GM12872 (cell line): ENCODE data around the gene APEX1.

Experiments
- TF ChIP-seq, protein P1 (sequence below): IDR thresholded peaks from 3 replicates; pipeline ENCODE4 v1.5.1; 2011; ENCODE audit warnings: low read depth, mild to moderate bottlenecking, low read length, moderate library complexity; ENCODE audit not compliant: insufficient read depth

Gene APEX1

DNA sequence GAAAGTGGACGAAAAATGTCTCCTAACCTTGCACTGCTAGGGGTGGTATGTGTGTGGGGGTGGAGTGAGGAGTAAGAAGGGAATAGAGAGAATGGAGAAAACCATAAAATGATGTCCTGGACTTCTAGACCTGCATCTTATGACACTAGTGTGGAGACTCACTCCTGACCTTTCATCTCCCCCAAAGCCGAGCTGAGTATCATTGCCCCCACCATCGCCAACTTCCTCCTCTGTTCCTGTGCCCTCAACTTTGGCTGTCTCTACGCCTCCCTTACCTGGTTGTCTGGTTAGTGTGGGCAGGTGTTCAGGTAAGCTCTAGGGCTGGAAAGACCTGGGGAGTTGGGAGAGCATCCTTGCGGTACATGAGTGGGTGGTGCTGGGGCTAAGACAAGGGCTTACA, 14.6 kb upstream of the APEX1 start:
- TF ChIP-seq, protein P1, sequence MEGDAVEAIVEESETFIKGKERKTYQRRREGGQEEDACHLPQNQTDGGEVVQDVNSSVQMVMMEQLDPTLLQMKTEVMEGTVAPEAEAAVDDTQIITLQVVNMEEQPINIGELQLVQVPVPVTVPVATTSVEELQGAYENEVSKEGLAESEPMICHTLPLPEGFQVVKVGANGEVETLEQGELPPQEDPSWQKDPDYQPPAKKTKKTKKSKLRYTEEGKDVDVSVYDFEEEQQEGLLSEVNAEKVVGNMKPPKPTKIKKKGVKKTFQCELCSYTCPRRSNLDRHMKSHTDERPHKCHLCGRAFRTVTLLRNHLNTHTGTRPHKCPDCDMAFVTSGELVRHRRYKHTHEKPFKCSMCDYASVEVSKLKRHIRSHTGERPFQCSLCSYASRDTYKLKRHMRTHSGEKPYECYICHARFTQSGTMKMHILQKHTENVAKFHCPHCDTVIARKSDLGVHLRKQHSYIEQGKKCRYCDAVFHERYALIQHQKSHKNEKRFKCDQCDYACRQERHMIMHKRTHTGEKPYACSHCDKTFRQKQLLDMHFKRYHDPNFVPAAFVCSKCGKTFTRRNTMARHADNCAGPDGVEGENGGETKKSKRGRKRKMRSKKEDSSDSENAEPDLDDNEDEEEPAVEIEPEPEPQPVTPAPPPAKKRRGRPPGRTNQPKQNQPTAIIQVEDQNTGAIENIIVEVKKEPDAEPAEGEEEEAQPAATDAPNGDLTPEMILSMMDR = no peak

DNA sequence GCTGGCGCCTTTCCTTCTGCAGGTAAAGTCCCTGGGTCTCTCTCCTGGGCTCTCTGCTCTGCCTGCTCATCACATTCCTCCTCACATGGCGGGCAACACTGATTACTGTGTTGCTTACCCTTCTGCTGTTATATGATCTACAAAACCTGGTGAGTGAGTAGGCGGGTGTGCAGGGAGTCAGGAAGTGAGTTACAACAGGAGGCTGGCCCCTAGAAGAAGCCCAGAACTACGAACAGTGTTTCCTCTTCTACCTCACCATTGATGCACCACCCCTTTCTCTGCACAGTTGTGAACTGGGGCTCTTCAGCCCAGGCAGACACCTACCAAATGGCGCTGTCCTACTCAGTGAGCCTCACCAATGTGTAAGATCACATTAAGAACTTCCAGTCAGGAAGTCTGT, 14.1 kb upstream of the APEX1 start:
- TF ChIP-seq, protein P1 = no peak

DNA sequence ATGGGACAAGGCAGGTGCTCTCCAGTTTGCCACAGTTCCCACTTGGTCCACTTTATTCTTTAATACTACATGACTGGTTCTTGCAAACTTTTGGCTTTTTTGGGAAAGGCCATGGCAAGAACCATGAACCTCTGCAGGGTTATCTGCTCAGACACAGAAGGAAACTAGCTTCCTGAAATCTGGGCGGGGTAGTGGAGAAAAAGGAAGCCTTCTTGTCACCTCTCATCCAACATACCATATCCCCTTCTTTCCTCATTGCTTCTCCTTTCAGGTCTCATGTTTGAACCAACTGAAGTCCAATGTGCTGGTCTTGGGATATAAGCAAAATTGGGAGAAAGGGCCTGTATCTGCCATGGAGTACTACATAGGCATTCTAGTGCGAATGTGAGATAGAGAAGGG, 13.6 kb upstream of the APEX1 start:
- TF ChIP-seq, protein P1 = no peak

DNA sequence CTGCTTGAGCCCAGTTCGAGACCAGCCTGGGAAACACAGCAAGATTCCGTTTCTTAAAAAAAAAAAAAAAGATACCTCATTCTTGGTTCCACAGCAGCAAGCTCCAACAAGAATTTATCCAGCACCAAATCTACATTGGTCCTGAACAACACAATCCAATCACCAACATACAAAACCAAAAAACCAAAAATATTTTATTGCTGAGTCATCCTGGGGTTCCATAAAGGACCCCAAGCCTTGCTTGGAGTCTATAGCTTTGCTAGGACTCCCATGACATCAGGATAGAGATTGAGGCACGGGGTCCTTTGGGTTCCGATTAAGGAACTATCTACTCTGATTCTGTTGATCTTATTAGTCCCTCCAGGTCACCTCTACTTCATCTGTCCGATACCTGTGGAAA, 8.1 kb upstream of the APEX1 start:
- TF ChIP-seq, protein P1 = no peak

DNA sequence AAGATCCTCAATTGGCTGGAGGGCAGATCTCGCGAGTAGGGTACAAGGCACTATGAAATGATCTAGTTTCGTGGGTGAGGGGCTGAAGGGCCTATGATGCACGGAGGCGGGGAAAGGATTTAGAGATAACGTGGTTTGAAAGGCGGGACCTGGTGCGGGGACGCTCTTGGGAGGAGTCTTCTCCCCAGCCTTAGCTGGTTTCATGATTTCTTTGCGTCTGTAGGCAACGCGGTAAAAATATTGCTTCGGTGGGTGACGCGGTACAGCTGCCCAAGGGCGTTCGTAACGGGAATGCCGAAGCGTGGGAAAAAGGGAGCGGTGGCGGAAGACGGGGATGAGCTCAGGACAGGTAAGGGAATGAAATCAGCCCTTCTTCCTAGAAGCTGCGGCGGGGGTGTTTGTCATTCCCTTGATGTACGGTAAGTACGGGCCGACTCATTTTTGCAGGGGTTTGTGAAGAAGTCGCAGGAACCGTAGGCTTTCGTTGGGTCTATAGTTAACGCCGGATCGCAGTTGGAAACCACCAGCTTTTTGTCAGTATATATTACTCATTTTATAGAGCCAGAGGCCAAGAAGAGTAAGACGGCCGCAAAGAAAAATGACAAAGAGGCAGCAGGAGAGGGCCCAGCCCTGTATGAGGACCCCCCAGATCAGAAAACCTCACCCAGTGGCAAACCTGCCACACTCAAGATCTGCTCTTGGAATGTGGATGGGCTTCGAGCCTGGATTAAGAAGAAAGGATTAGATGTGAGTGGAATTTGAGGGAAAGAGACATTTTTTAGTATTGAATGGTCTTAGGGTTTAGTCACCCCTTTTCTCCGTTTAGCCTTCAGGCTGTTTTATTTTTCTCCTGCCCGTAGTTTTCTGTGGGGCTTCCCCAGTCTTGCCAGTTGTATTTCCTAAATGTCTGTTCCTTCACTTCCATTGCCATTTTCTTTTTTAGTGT, 602 bp downstream of the APEX1 start:
- TF ChIP-seq, protein P1 = no peak

DNA sequence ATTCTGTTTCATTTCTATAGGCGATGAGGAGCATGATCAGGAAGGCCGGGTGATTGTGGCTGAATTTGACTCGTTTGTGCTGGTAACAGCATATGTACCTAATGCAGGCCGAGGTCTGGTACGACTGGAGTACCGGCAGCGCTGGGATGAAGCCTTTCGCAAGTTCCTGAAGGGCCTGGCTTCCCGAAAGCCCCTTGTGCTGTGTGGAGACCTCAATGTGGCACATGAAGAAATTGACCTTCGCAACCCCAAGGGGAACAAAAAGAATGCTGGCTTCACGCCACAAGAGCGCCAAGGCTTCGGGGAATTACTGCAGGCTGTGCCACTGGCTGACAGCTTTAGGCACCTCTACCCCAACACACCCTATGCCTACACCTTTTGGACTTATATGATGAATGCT, 1.9 kb downstream of the APEX1 start:
- TF ChIP-seq, protein P1 = no peak

DNA sequence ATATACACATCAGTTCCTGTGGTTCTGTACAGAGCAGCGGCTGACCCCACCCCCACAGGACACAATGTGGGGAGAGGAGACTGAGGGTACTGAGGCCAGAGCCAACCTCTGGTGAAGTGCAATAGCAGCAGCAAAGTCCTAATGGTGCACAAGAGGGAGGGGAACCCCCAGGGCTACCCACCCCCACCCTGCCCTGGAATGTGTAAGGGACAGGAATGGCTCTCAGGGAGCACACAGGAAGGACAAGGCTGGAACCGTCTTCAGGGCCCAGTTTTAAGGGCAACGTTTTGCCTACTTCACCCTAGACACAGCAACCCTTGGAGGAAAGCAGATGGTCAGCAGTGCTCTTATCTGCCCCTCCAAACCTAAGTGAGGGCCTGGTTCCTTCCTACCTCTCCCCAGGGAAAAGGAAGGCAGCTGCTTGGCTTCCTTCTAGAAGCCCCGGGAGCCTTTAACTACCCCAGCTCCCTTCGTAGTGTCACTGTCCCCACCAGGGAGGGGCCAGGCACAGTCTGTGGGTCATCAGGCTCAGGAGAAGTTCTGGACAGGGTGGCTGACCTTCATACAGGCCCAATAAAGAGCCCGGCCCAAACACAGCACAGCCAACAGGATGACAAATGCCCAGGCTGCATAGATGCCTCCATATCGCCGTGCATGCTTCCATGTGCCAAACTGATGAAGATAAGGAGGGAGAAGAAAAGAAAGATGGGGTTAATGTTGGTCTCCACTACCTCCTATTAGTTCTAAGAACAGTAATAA, 3.2 kb downstream of the APEX1 start:
- TF ChIP-seq, protein P1 = no peak
